Loucy (cell line): ENCODE data around the gene SLC38A1.

ENCODE experiments used
- H2AFZ ChIP-seq: fragments of 200-600 bp; sonication (generic); 2 replicates; pipeline ENCODE4 v1.6.0; 2016; ENCODE audit warnings: antibody characterized with exemption, mild to moderate bottlenecking, low read length, moderate library complexity
- H3F3A ChIP-seq: fragments of 200-600 bp; 2 replicates; pipeline ENCODE4 v1.6.0; 2016; ENCODE audit warnings: antibody characterized with exemption, low read depth, mild to moderate bottlenecking
- H3K27me3 ChIP-seq: fragments of 200-600 bp; sonication (generic); 2 replicates; pipeline ENCODE4 v1.6.1; 2014; ENCODE audit warnings: low read length, mild to moderate bottlenecking; ENCODE audit not compliant: insufficient read depth, poor library complexity, severe bottlenecking
- H3K36me3 ChIP-seq: fragments of 200-600 bp; sonication (generic); 2 replicates; pipeline ENCODE4 v1.6.1; 2016; ENCODE audit warnings: low read length; ENCODE audit not compliant: insufficient read depth
- H3K4me1 ChIP-seq: fragments of 200-600 bp; sonication (generic); 2 replicates; pipeline ENCODE4 v1.5.1; 2014; ENCODE audit warnings: low read length, mild to moderate bottlenecking; ENCODE audit not compliant: insufficient read depth, poor library complexity, severe bottlenecking
- H3K4me2 ChIP-seq: fragments of 200-600 bp; sonication (generic); 2 replicates; pipeline ENCODE4 v1.6.0; 2014; ENCODE audit warnings: antibody characterized with exemption, low read length, low read depth, mild to moderate bottlenecking; ENCODE audit not compliant: poor library complexity, severe bottlenecking
- H3K4me3 ChIP-seq: fragments of 200-600 bp; sonication (generic); 2 replicates; pipeline ENCODE4 v1.5.1; 2014; ENCODE audit warnings: low read length, mild to moderate bottlenecking, mixed read lengths; ENCODE audit not compliant: poor library complexity, severe bottlenecking
- H3K79me2 ChIP-seq: fragments of 200-600 bp; sonication (generic); 2 replicates; pipeline ENCODE4 v1.6.1; 2014; ENCODE audit warnings: low read length; ENCODE audit not compliant: insufficient read depth
- H3K9ac ChIP-seq: fragments of 200-600 bp; sonication (generic); 2 replicates; pipeline ENCODE4 v1.6.0; 2014; ENCODE audit warnings: mild to moderate bottlenecking, low read depth, low read length, moderate library complexity; ENCODE audit not compliant: poor library complexity, severe bottlenecking
- H3K9me2 ChIP-seq: fragments of 200-600 bp; sonication (generic); replicated peaks from 2 replicates; pipeline ENCODE4 v1.6.1; 2016; ENCODE audit warnings: low read depth, low read length, mixed read lengths
- H3K9me3 ChIP-seq: fragments of 200-600 bp; sonication (generic); 2 replicates; pipeline ENCODE4 v1.6.1; 2014; ENCODE audit warnings: mild to moderate bottlenecking, antibody characterized with exemption, low read length, low read depth; ENCODE audit not compliant: insufficient read depth
- H4K20me1 ChIP-seq: fragments of 200-600 bp; sonication (generic); 2 replicates; pipeline ENCODE4 v1.6.0; 2014; ENCODE audit warnings: antibody characterized with exemption, low read length, mild to moderate bottlenecking; ENCODE audit not compliant: insufficient read depth, poor library complexity, severe bottlenecking
- EZH2phosphoT487 ChIP-seq: fragments of 200-600 bp; IDR thresholded peaks from 2 replicates; pipeline ENCODE4 v1.6.1; 2018; ENCODE audit warnings: antibody characterized with exemption, mild to moderate bottlenecking, moderate library complexity, borderline replicate concordance
- TF ChIP-seq, protein P1 (sequence below): fragments of 200-600 bp; sonication (generic); conservative IDR thresholded peaks from 2 replicates; pipeline ENCODE4 v1.5.1; 2014; ENCODE audit warnings: mild to moderate bottlenecking, antibody characterized with exemption, low read length

The SLC38A1 gene

DNA sequence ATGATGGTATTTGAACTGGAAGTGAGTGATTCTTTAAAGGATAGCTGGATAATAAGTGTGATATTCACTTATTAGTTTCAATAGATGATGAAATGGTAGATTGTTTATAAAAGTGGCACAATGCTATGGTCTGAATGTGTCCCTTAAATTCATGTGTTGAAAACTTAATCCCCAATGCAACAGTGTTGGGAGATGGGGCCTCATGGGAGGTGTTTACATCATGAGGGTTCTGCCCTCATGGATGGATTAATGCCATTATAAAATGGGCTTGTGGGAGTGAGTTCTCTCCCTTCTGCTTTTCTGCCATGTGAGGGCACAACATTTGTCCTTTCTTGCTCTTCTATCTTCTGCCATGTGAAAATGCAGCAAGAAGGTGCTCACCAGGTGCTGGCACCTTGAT, 134.0 kb downstream of the SLC38A1 start:
- H4K20me1 ChIP-seq, result no peaks in the 10 kb centered on the region
- no peaks in the 10 kb centered on the region for H3K4me1 ChIP-seq
- no peak overlapping the region for H3K4me3 ChIP-seq
- H3K9me2 ChIP-seq, result no peaks in the 10 kb centered on the region
- no peaks in the 10 kb centered on the region for H3K79me2 ChIP-seq
- TF ChIP-seq, protein P1, sequence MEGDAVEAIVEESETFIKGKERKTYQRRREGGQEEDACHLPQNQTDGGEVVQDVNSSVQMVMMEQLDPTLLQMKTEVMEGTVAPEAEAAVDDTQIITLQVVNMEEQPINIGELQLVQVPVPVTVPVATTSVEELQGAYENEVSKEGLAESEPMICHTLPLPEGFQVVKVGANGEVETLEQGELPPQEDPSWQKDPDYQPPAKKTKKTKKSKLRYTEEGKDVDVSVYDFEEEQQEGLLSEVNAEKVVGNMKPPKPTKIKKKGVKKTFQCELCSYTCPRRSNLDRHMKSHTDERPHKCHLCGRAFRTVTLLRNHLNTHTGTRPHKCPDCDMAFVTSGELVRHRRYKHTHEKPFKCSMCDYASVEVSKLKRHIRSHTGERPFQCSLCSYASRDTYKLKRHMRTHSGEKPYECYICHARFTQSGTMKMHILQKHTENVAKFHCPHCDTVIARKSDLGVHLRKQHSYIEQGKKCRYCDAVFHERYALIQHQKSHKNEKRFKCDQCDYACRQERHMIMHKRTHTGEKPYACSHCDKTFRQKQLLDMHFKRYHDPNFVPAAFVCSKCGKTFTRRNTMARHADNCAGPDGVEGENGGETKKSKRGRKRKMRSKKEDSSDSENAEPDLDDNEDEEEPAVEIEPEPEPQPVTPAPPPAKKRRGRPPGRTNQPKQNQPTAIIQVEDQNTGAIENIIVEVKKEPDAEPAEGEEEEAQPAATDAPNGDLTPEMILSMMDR, result no peak
- no peak for TF ChIP-seq EZH2phosphoT487
- no peak overlapping the region for H2AFZ ChIP-seq
- H3K27me3 ChIP-seq, result no peaks in the 10 kb centered on the region
- H3K9ac ChIP-seq, result no peak overlapping the region
- no peaks in the 10 kb centered on the region for H3F3A ChIP-seq
- H3K9me3 ChIP-seq, result no peaks in the 10 kb centered on the region
- no peaks in the 10 kb centered on the region for H3K36me3 ChIP-seq
- no peak overlapping the region for H3K4me2 ChIP-seq

DNA sequence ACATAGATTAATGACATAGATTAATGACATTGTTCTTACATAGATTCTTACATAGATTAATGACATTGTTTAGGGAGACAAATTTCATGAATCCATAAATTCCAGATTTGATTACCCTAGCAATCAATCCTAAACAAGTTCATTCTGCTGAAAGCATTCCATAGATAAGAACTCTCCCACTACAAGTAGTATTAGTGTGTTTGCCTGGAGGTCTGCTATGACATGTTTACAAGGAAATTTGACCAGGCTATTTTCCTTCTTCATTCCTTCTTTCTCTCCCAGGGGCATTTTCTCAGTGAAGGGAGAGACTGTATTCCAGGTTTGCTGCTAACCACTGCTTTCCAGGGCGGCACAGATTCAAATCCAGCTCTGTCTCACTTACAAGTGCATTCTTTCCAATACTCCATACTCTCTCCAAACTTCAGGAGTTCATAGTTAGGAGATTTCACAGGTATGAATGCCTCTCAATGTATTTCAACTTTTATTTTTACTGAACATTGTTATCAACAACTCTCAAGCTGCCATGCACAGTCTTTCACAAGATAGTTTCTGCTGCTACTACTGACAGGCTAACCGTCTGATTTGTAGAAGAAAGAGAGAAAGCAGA, 134.5 kb downstream of the SLC38A1 start:
- Histone ChIP-seq H3K9me3 (no peaks in the 10 kb centered on the region), H2AFZ (no peak overlapping the region), H3K79me2 (no peaks in the 10 kb centered on the region), H3K4me1 (no peaks in the 10 kb centered on the region), H3K36me3 (no peaks in the 10 kb centered on the region), H3K9me2 (no peaks in the 10 kb centered on the region), H3K27me3 (no peaks in the 10 kb centered on the region), H3K4me2 (no peak overlapping the region), H3K4me3 (no peak overlapping the region), H3F3A (no peaks in the 10 kb centered on the region), H4K20me1 (no peaks in the 10 kb centered on the region), H3K9ac (no peak overlapping the region)
- no peak for TF ChIP-seq EZH2phosphoT487
- TF ChIP-seq, protein P1, result no peak

DNA sequence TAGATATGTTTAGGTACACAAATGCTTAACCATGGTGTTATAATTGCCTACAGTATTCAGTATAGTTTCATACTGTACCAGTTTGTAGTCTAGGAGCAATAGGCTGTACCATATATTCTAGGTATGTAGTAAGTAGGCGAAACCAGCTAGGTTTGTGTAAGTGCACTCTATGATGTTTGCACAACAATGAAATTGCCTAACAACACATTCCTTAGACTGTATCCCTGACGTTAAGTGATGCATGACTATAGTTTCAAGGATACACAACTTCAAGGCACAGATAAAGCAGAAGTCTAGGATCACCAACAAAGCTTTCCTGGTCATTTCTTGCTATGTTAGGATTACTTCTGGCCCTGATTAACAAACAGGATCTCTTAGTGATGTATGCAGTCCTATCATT, 135.1 kb downstream of the SLC38A1 start:
- H3K9ac ChIP-seq, result no peak overlapping the region
- TF ChIP-seq EZH2phosphoT487, result no peak
- TF ChIP-seq, protein P1, result no peak

More for the DNA sequence above, 135.1 kb downstream of the SLC38A1 start:
- Histone ChIP-seq H3K27me3 (no peaks in the 10 kb centered on the region), H3K79me2 (no peaks in the 10 kb centered on the region), H3K4me2 (no peak overlapping the region), H2AFZ (no peak overlapping the region), H3K9me3 (no peaks in the 10 kb centered on the region), H3K36me3 (no peaks in the 10 kb centered on the region), H3K4me1 (no peaks in the 10 kb centered on the region), H3K4me3 (no peak overlapping the region), H4K20me1 (no peaks in the 10 kb centered on the region), H3K9me2 (no peaks in the 10 kb centered on the region), H3F3A (no peaks in the 10 kb centered on the region)
